Gastrocnemius medialis (tissue), 4 donors: Measurements from ENCODE around the gene SCUBE1.

ENCODE experiments used
- POLR2A ChIP-seq, 2 donors: fragments of 450-650 bp; IDR thresholded peaks; one replicate each; pipeline ENCODE4 v1.6.1; 2017; ENCODE audit warnings: antibody characterized with exemption in 2 of 2, mild to moderate bottlenecking in 2 of 2, moderate library complexity in 2 of 2
- TF ChIP-seq, protein P1 (sequence below), 5 experiments: fragments of 450-650 bp in 3 of 5; fragments of 200-600 bp in 2 of 5; sonication (generic) in 2 of 5; IDR thresholded peaks in 4 of 5; conservative IDR thresholded peaks in 1 of 5; 1 replicate in 4 of 5; 2 replicates in 1 of 5; pipeline ENCODE4 v1.5.1; 2016 to 2019; ENCODE audit warnings: antibody characterized with exemption in 5 of 5, mild to moderate bottlenecking in 3 of 5, moderate library complexity in 3 of 5

DNA sequence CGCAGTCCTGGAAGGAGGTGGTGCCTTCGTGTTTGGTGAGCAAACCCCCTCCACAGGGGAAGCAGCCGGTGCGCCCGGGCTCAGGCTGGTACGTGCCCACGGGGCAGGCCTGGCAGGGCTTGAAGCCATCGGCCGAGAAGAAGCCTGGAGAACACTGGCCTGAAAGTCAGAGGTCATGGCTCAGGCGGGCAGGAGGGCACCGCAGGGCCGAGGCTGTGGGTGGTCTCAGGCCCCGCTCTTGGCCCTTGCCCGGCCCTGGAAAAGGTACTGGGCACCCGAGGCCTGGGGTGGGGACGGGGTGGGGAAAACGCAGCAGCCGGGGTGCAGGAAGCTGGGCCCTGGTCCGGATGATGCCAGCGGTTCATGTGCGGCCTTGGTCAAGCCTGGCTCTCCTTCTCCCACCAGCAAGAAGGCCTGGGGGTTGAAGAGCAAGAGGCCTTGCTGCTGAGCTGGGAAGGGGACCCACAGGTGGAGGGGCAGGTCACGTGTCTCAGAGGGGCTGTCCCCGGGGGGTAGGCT lies 130.7 kb downstream of the SCUBE1 start:
- TF ChIP-seq, protein P1, sequence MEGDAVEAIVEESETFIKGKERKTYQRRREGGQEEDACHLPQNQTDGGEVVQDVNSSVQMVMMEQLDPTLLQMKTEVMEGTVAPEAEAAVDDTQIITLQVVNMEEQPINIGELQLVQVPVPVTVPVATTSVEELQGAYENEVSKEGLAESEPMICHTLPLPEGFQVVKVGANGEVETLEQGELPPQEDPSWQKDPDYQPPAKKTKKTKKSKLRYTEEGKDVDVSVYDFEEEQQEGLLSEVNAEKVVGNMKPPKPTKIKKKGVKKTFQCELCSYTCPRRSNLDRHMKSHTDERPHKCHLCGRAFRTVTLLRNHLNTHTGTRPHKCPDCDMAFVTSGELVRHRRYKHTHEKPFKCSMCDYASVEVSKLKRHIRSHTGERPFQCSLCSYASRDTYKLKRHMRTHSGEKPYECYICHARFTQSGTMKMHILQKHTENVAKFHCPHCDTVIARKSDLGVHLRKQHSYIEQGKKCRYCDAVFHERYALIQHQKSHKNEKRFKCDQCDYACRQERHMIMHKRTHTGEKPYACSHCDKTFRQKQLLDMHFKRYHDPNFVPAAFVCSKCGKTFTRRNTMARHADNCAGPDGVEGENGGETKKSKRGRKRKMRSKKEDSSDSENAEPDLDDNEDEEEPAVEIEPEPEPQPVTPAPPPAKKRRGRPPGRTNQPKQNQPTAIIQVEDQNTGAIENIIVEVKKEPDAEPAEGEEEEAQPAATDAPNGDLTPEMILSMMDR (IDR thresholded peaks at IDR 0.05 in 4 of 5, conservative IDR thresholded peaks at IDR 0.05 in 1 of 5): no peak
- no peak for TF ChIP-seq POLR2A (IDR thresholded peaks at IDR 0.05)
